22Rv1 (cell line): ENCODE measurements around the gene ADGRA3.
"Not testable (repeated sequence)": the region's sequence is repeated elsewhere in the genome, so short reads cannot be mapped to it uniquely, and the experiment has no call there.

Experiments used
- H3K27ac ChIP-seq: fragments of 450-650 bp; 2 replicates; pipeline ENCODE4 v1.5.1; 2017
- CTCF ChIP-seq: fragments of 450-650 bp; IDR thresholded peaks from 2 replicates; pipeline ENCODE4 v1.5.1; 2017; ENCODE audit warnings: mild to moderate bottlenecking
- ZFX ChIP-seq: fragments of 450-650 bp; IDR thresholded peaks from 2 replicates; pipeline ENCODE4 v1.6.1; 2017; ENCODE audit warnings: antibody characterized with exemption, borderline replicate concordance

Gene ADGRA3

GRCh38 chr4:22478426-22478825 lies 37.4 kb downstream of the ADGRA3 start:
- TF ChIP-seq ZFX (no peak), CTCF (no peak)
- H3K27ac ChIP-seq = no peak overlapping the region

- no peak overlapping the region for H3K27ac ChIP-seq
- TF ChIP-seq CTCF = no peak
- no peak for TF ChIP-seq ZFX
Observed at GRCh38 chr4:22477813-22478182, 38.1 kb downstream of the ADGRA3 start.

- H3K27ac ChIP-seq = no peak overlapping the region
- no peak for TF ChIP-seq CTCF
- TF ChIP-seq ZFX = no peak
Observed at GRCh38 chr4:22477136-22477812, 38.6 kb downstream of the ADGRA3 start.

GRCh38 chr4:22476011-22476410 lies 39.9 kb downstream of the ADGRA3 start:
- no peak for TF ChIP-seq CTCF
- TF ChIP-seq ZFX = no peak

GRCh38 chr4:22475311-22475646 lies 40.6 kb downstream of the ADGRA3 start:
- not testable (repeated sequence) for H3K27ac ChIP-seq

More at GRCh38 chr4:22476011-22476410, 39.9 kb downstream of the ADGRA3 start:
- no peak overlapping the region for H3K27ac ChIP-seq

GRCh38 chr4:22474636-22475310 lies 41.1 kb downstream of the ADGRA3 start:
- H3K27ac ChIP-seq = no peak overlapping the region
- TF ChIP-seq CTCF (no peak), ZFX (no peak)

GRCh38 chr4:22473268-22473667 lies 42.6 kb downstream of the ADGRA3 start:
- TF ChIP-seq CTCF = no peak
- no peak for TF ChIP-seq ZFX
- no peak overlapping the region for H3K27ac ChIP-seq

- TF ChIP-seq CTCF (no peak), ZFX (no peak)
- no peak overlapping the region for H3K27ac ChIP-seq
Observed at GRCh38 chr4:22471999-22472461, 43.8 kb downstream of the ADGRA3 start.
